GM15510 (cell line): Measurements from ENCODE around the gene PPP1R3C.

Experiments used
- POLR2A ChIP-seq: IDR thresholded peaks from 3 replicates; pipeline ENCODE4 v1.6.1; 2011; ENCODE audit warnings: borderline replicate concordance; ENCODE audit not compliant: insufficient read length; ENCODE audit errors: extremely low read depth

Gene PPP1R3C

GRCh38 chr10:91596825-91597196 lies 36.1 kb downstream of the PPP1R3C start:
- TF ChIP-seq POLR2A: no peak

DNA sequence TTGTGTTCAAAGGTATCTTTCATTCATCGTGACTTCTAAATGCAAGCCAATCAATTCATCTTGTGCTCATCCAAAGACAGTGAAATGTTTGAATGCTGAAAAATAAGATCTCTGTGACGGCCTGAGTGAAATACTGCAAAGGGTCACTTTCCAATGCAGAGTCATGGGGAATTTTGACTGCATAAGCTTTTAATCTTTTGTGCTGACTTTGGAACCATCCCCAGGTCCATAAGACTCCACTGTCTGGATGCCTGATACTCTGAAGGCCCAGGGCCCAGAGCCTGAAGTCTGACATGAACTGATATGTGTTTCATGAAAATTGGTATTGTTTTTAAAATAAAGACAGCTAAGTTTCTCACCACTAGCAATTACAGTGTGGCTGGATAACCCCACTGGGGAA lies 39.0 kb downstream of the PPP1R3C start:
- no peak for TF ChIP-seq POLR2A

DNA sequence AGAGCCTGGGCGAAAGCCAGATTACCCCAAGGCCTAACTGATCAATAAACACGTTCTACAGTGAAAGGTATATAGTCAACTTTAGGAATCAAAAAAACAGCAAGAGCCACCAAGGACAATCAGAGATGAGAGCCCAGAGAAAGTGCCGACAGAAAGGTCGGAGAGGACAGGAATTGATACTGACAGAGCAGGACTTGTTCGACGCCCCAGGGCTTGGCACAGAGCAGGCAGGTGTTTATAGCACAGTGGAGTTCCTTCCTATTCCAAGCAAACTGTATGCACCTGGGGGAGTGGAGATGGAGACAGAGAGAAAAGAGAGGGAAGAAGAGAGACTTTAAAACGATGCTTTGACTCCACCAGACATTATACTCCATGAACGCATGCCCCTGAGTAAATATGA lies 39.5 kb downstream of the PPP1R3C start:
- TF ChIP-seq POLR2A: no peak

GRCh38 chr10:91592266-91592975 lies 40.5 kb downstream of the PPP1R3C start:
- TF ChIP-seq POLR2A: no peak

- TF ChIP-seq POLR2A: no peak
Measured at GRCh38 chr10:91591797-91592174, 41.1 kb downstream of the PPP1R3C start.

DNA sequence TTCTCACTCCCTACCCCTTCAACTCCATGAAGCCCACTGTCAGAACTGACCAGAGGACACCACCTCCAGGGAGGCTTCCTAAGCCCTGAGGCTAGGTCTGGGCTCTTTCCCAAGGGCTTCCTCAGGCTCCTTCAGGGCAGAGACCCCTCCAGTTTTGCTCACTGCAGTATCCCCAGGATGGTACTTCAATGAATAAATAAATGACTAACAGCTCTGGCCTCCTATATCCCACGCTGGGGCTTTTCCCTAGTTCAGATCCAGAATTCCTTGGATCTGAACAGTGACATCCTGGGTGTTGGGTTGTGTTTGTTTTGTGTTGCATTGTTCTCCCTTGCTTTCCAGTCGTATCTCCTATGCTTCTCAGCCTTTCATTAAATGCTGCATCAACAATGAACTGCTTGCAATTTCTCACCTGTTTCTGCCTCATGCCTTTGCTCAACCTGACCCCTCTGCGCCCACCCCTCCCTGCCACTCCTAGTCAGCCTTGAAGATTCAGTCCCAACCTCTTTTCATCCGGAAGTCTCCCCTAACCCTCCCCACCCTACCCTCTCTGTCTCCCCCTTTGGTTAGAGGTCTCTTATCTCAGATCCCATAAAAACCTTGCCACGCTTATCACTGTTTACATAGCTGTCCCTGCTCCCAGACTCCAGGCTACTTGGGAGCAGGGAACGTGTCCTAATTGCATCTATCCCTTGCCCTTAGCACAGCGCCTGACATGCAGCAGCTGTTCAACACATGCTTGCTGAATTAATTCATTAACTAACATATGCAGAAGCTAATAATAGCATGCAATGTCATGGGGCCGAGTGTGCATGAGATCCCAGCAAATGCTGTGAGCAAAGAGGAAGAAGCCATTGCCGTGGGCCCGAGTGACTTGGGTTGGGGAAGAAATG lies 41.7 kb downstream of the PPP1R3C start:
- no peak for TF ChIP-seq POLR2A

GRCh38 chr10:91590142-91590903 lies 42.5 kb downstream of the PPP1R3C start:
- no peak for TF ChIP-seq POLR2A

GRCh38 chr10:91589658-91590035 lies 43.2 kb downstream of the PPP1R3C start:
- no peak for TF ChIP-seq POLR2A

DNA sequence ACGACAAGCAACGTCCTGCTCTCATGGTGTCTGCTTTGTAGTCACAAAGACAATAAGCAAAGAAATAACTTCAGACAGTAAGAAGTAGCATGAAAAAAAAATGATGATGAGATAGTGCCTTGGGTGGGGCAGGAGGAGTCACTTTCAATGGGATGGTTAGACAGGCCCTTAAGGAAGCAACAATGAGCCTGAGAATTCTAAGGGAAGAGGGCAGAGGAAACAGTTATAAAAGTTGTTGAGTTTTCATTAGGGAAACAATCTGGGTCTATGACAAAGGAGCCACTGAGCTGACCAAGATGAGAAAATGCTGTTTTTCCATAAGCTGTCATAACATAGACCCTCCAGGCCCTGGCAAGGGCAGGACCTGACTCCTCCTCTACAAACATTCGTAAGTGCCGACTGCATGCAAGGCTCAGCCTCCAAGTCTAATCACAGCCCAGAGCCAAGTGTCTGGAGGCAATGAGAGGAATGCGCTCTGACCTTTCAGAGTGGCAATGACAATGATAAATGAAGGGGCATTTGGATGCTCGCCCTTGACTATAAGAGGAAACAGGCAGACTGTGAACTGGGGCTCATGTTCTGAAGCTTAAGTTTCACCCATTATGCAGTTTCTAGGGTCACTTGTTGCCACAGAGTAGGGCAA lies 43.7 kb downstream of the PPP1R3C start:
- TF ChIP-seq POLR2A: no peak

DNA sequence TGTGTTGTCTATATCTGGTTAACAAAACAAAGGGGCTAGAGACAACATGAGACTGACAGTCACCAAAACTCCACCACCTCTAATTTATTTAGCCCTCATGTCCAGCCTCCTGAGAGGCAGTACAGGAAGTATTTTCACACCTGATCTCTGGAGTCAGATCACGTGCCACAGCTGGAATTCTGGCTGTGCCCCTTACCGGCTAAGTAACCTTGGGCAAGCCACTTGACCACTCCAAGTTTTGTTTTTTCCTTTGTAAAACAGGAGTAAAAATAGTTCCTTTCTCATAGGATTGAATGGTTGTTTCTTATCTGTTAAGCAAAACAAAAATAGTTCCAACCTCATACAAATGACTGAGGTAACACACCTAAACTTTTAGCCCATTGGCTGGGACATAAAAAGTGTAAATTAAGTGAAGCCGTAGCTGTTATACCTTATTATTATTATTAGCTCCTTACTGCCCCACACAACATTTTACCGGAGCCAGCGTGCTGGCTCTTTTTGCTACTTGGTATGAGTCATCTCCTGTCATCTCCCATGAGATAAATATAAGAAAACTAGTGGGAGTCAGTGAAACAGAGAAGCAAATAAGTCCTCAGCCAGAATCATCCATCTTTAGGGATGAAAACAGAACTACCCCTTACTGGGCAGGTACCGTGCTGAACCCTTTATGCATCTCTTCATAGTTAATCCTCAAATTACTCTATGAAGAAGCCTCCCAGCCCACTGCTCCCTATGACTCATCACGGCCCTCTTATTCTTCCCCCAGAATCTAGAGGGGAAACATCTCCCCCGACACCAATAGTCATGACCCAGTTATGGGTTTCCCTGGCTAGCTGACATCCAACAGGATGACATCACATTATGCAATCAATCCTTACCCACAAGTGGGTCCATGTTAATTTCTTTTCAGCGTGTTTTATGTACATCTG lies 44.9 kb downstream of the PPP1R3C start:
- TF ChIP-seq POLR2A: no peak

GRCh38 chr10:91582153-91582554 lies 50.7 kb downstream of the PPP1R3C start:
- TF ChIP-seq POLR2A: no peak

DNA sequence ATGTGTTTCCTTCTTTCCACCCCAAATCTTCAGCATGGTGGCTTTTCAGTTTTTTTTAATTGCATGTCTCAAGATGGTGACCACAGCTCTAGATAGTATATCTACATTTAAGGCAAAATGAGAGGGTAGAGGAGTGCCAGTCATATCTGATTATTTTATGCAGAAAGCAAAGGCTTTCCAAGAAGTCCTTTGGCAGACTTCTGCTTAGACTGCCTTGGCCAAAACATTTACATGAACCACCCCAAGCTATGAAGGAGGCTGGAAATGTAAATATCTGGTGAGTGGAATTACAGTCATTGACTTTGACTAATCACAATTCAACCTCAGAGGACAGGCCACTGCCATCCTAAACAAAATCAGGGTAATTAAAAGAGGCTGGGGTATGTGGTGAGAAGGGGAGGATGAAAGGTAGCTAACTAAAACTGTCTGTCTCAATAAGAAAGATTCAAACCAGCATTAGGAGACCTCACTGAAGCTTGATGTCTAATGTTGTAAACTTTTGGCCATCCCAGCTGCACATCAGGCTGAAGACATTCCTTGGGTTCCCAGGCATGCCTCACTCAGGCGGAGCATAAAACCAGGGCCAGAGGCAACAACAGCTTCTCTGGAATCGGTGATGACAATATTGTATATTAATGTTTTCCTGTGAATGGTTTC lies 53.4 kb downstream of the PPP1R3C start:
- TF ChIP-seq POLR2A: no peak
